ENCODE measurements around the gene SYT14.

- TF ChIP-seq CTCF (IDR thresholded peaks at IDR 0.05), result no peak
- no peak for TF ChIP-seq POLR2A (IDR thresholded peaks at IDR 0.05)
Measured at GRCh38 chr1:210027994-210028393, 90.0 kb downstream of the SYT14 start.

All from tibial nerve (tissue), 3 donors.